Islet of Langerhans (tissue), 1 donor: ENCODE data around the gene MAPK4.
"Not testable (repeated sequence)": the region's sequence is repeated elsewhere in the genome, so short reads cannot be mapped to it uniquely, and the experiment has no call there.

Source experiments
- FAIRE-seq: peaks from one replicate; lab custom pipeline; 2011; peaks lifted over from hg19 to GRCh38; lab: Jason Lieb, UNC

The MAPK4 gene

GRCh38 chr18:50578030-50578429 lies 18.1 kb downstream of the MAPK4 start:
- no peak for FAIRE-seq

- no peak for FAIRE-seq
These were observed 18.8 kb downstream of the MAPK4 start for GRCh38 chr18:50578651-50579050.

DNA sequence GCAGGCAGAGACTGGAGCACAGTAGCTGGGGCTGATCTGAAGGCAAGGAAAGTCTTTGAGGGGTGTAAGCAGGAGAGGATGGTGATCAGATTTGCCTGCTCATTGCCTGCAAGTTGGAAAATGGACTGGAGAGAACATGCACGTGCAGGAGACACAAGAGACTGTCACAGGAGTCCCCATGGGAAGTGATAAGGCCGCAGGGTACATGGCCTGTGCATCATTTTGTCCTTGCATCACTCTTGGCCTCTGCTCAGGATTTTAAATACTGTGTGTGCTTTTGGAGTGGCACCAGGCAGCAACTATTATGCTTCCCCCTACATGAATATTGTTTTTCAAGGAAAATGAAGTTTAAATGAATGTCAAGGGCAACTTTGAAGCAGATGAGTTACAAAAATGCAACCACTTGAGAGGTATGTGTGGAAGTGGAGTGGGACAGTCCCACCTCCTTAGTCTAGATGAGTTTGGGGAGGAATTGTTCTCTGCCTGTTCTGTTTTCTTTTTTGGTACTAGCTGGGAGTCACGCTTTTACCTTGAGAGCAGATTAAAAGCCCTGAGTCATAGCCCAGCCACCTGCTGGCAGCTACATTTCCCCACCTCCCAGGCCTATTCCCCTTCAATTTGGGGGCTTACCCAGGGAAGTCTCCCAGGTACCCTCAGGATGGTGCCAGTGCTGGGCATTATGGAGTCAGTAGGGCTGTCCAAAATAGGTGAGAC lies 19.3 kb downstream of the MAPK4 start:
- no peak for FAIRE-seq

DNA sequence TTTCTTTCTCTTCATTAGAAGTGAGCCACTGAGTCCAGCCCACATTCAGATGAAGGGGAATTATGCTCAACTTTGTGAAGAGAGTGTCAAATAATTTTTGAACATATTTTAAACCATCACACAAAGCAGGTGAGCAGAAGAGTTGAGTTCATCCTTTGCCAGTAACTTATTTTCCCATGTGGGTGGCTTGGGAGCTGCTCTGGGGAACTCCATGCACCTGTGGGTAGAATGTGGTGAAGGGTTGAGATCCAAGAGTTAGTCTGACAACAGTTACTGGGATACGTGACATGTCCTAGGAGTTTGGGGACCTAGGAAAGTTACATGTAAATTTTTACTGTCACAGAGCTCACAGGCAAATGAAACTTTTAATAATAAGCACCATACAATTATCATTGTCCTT lies 21.6 kb downstream of the MAPK4 start:
- no peak for FAIRE-seq

GRCh38 chr18:50582500-50582899 lies 22.6 kb downstream of the MAPK4 start:
- no peak for FAIRE-seq

GRCh38 chr18:50586710-50587109 lies 26.8 kb downstream of the MAPK4 start:
- no peak for FAIRE-seq

DNA sequence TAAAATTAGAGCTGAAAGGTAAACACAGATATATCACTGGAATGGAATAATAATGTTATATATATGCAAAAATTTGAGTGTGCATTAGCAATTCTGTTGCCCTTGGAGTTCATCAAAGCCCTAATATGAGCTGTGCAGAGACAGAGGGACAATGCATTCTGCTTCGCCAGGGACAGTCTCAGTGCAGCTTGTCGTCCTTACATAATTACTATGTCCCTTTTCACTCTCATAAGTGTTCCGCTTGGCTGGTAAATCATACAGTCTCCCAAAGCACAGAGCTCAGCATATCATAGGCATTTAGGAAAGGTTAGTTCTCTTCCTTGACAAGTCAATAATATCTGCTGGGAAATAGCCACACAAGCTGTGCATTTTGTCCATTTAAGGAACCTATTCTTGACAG lies 30.7 kb downstream of the MAPK4 start:
- FAIRE-seq, result peak; percentile 78

- no peak for FAIRE-seq
These were observed 34.1 kb downstream of the MAPK4 start for GRCh38 chr18:50594012-50594411.

- FAIRE-seq, result no peak
These were observed 35.1 kb downstream of the MAPK4 start for GRCh38 chr18:50594942-50595341.

DNA sequence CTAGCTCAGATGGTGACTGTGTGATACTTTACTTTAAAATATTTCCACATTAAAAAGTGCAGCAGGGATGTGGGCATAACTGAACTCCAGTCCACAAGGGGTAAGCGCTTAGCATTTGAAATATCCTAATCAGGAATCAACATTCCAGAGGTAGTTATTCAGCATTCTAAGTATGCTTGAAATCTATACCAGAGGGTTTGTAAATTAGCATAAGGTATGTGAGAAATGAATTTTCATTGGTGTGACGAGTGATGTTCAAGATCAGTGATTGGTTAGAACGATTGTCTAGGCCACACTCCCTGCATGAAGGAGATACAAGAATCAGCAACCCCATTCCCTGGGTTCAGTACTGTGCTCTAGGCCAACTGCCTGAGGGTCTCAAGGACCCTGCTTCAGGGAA lies 42.6 kb downstream of the MAPK4 start:
- FAIRE-seq, result no peak

GRCh38 chr18:50606609-50607008 lies 46.7 kb downstream of the MAPK4 start:
- no peak for FAIRE-seq

GRCh38 chr18:50607378-50607926 lies 47.6 kb downstream of the MAPK4 start:
- no peak for FAIRE-seq

- FAIRE-seq, result not testable (repeated sequence)
These were observed 49.3 kb downstream of the MAPK4 start for GRCh38 chr18:50609171-50609570.

DNA sequence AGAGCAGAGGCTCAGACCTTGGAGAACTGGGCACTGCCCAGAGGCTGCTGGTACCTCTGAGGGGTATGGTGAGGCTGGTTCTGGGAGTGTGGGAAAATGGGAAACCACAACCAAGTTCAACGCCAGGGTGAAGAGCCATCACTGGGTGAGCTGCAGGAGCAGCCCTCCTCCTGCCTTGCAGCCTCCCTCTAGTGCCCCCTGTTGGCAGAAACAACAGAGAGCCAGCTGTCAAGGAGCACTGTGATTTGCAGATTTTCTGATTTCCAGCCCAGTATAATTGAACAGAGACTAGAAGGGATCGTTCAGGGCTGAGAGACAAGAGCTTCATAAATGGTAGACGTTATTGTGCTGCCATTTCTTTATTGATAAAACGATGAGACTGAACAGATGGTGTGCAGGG lies 50.5 kb downstream of the MAPK4 start:
- FAIRE-seq, result no peak

DNA sequence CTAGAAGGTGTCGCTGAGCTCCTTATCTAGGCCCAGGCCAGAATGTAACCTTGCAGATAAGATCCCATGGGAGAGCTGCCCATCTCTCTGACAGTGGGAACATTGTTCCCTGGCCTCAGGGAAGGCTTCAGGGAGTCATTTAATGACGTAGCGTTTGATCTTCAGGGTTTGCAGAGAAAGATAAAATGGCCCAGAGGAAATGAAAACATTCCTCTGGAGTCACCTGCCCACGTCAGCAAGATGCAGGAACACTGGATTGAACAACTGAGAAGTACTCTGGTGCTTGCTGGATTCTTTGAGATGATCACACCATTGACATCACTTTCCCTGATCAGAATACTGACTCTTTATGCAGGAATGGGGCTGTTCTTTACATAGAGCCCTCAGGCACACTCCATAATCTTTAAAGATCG lies 51.6 kb downstream of the MAPK4 start:
- FAIRE-seq, result no peak

DNA sequence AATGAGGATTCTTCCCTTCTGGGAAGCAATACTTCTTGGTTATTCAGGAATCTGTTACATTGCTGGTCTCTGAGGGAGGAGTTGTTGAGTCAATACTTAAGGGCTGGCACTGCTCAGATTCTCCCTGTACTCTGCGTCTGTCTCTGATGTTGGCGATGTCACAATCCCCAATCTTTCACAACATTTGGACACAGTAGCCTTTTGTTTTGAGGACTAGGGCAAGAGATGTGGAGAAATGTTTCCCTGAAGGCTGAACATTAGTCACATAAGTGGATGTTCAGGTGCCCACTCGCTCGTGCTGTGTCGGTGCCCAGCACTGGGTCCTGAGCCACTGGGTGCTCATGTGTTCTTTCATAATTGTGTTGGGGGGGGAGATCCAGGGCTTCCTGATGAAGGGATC lies 55.0 kb downstream of the MAPK4 start:
- no peak for FAIRE-seq

DNA sequence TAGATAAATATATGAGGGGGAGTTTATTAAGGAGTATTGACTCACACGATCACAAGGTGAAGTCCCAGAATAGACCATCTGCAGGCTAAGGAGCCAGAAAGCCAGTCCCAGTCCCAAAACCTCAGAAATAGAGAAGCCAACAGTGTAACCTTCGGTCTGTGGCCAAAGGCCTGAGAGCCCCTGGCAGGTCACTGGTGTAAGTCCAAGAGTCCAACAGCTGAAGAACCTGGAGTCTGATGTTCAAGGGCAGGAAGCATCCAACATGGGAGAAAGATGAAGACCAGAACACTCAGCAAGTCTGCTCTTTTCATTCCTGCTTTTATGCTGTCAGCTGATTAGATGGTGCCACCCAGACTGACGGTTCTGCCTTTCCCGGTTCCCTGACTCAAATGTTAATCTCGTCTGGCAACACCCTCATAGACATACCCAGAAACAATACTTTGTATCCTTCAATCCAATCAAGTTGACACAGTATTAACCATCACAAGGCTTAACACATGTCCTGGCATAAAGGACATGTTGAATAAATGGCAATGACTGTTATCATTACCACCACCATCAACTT lies 56.7 kb downstream of the MAPK4 start:
- no peak for FAIRE-seq

DNA sequence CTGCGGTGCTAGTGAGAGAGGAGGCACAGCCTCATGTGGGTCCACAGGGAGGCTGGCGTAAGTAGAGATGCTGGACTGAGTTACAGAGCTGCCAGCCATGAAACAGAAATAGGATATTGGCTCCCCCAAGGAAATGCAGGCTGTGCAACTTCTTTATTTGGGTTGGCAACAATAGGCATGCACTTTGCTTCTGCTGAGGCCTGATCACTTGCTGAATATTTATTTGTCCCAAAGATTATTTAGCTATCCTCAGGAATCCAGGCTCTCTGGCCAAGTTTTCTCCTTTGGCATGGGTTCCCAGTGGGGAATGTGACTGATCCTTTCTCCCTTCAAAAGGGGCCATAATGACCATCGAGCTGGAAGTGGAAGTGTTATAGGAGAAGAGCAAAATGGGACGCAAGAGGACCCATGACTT lies 60.0 kb downstream of the MAPK4 start:
- FAIRE-seq, result no peak

- FAIRE-seq, result no peak
These were observed 60.4 kb downstream of the MAPK4 start for GRCh38 chr18:50620319-50620718.

DNA sequence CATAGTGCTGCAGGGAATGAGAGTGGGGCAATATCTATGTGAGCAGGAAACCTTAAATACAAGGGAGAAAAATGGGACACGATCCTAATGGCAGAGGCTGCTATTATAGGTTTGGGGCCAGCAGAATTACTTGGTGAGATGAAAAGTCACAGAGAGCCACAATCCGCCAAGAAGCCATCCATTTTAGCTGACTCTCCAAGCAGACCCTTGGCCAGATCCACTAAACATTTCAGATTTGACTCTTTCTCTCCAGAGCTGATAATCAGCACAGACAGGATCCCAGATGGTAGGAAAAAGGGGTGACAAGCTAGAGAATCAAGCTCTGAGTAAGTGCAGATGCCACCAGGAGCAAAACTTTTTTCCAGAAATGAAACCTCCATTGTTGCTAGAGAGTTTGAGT lies 61.5 kb downstream of the MAPK4 start:
- FAIRE-seq, result no peak

GRCh38 chr18:50622320-50622719 lies 62.4 kb downstream of the MAPK4 start:
- FAIRE-seq, result no peak

GRCh38 chr18:50622865-50623393 lies 63.0 kb downstream of the MAPK4 start:
- FAIRE-seq, result no peak

GRCh38 chr18:50623694-50624352 lies 63.9 kb downstream of the MAPK4 start:
- no peak for FAIRE-seq
